ENCODE results near the gene RPTOR. TPM values are rescaled to one million over a fixed set of nuclear protein-coding genes. Genes with fewer than 3 reads are reported as not detected.
A peak's percentile ranks its signal among the peaks of the same experiment; 100 is the strongest.

RPTOR gene
- total and polyA plus RNA-seq, 4 donors, result 12.4 to 46.1 (median 29.7) TPM

- Histone ChIP-seq H3K9me3 (ENCODE audit: control insufficient read depth in 4 of 4, insufficient read depth in 3 of 4, low read length in 3 of 4) (peaks cover 0 to 3% (median 0%) of the 10 kb centered on the region in 4 donors), H3K9ac (ENCODE audit: insufficient read depth in 1 of 2, low read length in 2 of 2) (no peak overlapping the region), H3K4me1 (ENCODE audit: control insufficient read depth in 5 of 5, insufficient read depth in 5 of 5, low read length in 5 of 5) (peaks cover 0 to 23% (median 2%) of the 10 kb centered on the region in 5 donors), H3K36me3 (ENCODE audit: control insufficient read depth in 4 of 4, insufficient read depth in 4 of 4, low read length in 4 of 4) (peaks cover 0 to 35% (median 16%) of the 10 kb centered on the region in 4 donors), H3K4me3 (no peak overlapping the region), H3K27me3 (ENCODE audit: control insufficient read depth in 3 of 3, insufficient read depth in 3 of 3, low read length in 2 of 3) (no peaks in the 10 kb centered on the region), H3K27ac (ENCODE audit: low read depth in 1 of 2, low read length in 1 of 2) (no peak overlapping the region)
- DNase-seq, result no peak
- ATAC-seq (ENCODE audit: insufficient read depth, low FRiP score), result no peak
- 80 to 84% methylated on average over 31 of the region's 31 CpGs for WGBS, 2 donors
- no peak for TF ChIP-seq CTCF (IDR thresholded peaks at IDR 0.05; ENCODE audit: control extremely low read depth, extremely low read depth)
Observed at GRCh38 chr17:80890196-80890920, 345.7 kb downstream of the RPTOR start.

DNA sequence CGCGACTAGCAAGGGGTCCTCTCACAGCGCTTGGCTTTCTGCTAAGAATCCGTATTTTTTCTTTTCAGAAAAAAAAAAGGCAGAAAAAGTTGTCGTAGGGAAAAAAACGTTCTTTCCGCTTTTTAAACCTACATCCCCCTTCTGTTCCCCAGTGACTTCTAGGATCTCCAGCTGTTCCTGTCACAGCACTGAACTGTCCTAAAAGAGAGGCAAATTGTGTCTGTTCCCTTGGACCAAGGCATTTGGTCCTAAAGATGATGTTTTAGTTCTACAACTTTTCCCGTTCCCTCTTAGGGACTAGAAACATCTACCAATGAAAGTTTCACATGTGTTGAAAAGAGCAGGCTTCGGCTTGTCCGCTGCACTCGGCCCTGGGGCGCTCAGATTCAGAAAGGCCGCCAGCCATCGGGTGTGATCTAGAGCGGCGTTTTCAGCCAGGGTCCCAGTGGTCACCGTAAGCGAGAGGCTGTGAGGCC, 346.3 kb downstream of the RPTOR start:
- Histone ChIP-seq H3K4me1 (ENCODE audit: control insufficient read depth in 5 of 5, insufficient read depth in 5 of 5, low read length in 5 of 5) (peaks cover 0 to 23% (median 2%) of the 10 kb centered on the region in 5 donors), H3K9me3 (ENCODE audit: control insufficient read depth in 4 of 4, insufficient read depth in 3 of 4, low read length in 3 of 4) (peaks cover 0 to 3% (median 0%) of the 10 kb centered on the region in 4 donors), H3K27me3 (ENCODE audit: control insufficient read depth in 3 of 3, insufficient read depth in 3 of 3, low read length in 2 of 3) (no peaks in the 10 kb centered on the region), H3K4me3 (no peak overlapping the region), H3K9ac (ENCODE audit: insufficient read depth in 1 of 2, low read length in 2 of 2) (no peak overlapping the region), H3K36me3 (ENCODE audit: control insufficient read depth in 4 of 4, insufficient read depth in 4 of 4, low read length in 4 of 4) (peaks cover 0 to 35% (median 16%) of the 10 kb centered on the region in 4 donors), H3K27ac (ENCODE audit: low read depth in 1 of 2, low read length in 1 of 2) (peak overlapping the region in 1 of 2 donors; percentile 65)
- ATAC-seq (ENCODE audit: insufficient read depth, low FRiP score) (no peak), DNase-seq (peak in 2 of 3 donors; percentile 50 to 62)
- 74 to 79% methylated on average over 18 of the region's 18 CpGs for WGBS, 2 donors
- no peak for TF ChIP-seq CTCF (IDR thresholded peaks at IDR 0.05; ENCODE audit: control extremely low read depth, extremely low read depth)

- peak overlapping the region; percentile 65 to 70 for H3K27ac ChIP-seq (ENCODE audit: low read depth in 1 of 2, low read length in 1 of 2)
- H3K9me3 ChIP-seq (ENCODE audit: control insufficient read depth in 4 of 4, insufficient read depth in 3 of 4, low read length in 3 of 4), result peaks cover 0 to 3% (median 0%) of the 10 kb centered on the region in 4 donors
- 68 to 74% methylated on average over 23 of the region's 23 CpGs for WGBS, 2 donors
- H3K36me3 ChIP-seq (ENCODE audit: control insufficient read depth in 4 of 4, insufficient read depth in 4 of 4, low read length in 4 of 4), result peaks cover 0 to 37% (median 16%) of the 10 kb centered on the region in 4 donors
- DNase-seq (peak in 1 of 3 donors; percentile 39), ATAC-seq (ENCODE audit: insufficient read depth, low FRiP score) (peak; percentile 62)
- H3K9ac ChIP-seq (ENCODE audit: insufficient read depth in 1 of 2, low read length in 2 of 2), result no peak overlapping the region
- H3K4me3 ChIP-seq, result no peak overlapping the region
- TF ChIP-seq CTCF (IDR thresholded peaks at IDR 0.05; ENCODE audit: control extremely low read depth, extremely low read depth), result no peak
- no peaks in the 10 kb centered on the region for H3K27me3 ChIP-seq (ENCODE audit: control insufficient read depth in 3 of 3, insufficient read depth in 3 of 3, low read length in 2 of 3)
- H3K4me1 ChIP-seq (ENCODE audit: control insufficient read depth in 5 of 5, insufficient read depth in 5 of 5, low read length in 5 of 5), result peaks cover 0 to 23% (median 2%) of the 10 kb centered on the region in 5 donors
Observed at GRCh38 chr17:80891397-80892018, 346.9 kb downstream of the RPTOR start.

Data from lung (tissue), 12 donors.